HG02759 (cell line): ENCODE measurements around the gene TMEM232.

Experiments used
- ATAC-seq: cut with Tn5 transposase; IDR thresholded peaks from one replicate; pipeline ENCODE4 v1.9.1; 2021; ENCODE audit warnings: mild to moderate bottlenecking, moderate library complexity; ENCODE audit not compliant: unreplicated experiment

Gene TMEM232

DNA sequence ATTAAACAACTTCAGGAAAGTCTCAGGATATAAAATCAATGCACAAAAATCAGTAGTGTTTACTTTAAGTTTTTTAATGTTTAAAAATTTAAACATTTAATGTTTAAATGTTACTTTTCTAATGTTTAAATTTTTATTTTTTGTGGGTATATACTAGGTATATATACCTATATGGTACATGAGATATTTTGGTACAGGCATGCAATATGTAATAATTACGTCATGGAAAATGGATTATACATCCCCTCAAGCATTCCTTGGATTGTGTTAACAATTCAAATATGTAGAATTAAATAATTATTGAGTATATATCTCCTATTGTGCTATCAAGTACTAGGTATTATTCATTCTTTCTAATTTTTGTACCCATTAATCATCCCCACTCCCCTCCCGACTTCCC lies 291.3 kb downstream of the TMEM232 start:
- no peak for ATAC-seq

GRCh38 chr5:110431603-110432002 lies 294.9 kb downstream of the TMEM232 start:
- no peak for ATAC-seq

DNA sequence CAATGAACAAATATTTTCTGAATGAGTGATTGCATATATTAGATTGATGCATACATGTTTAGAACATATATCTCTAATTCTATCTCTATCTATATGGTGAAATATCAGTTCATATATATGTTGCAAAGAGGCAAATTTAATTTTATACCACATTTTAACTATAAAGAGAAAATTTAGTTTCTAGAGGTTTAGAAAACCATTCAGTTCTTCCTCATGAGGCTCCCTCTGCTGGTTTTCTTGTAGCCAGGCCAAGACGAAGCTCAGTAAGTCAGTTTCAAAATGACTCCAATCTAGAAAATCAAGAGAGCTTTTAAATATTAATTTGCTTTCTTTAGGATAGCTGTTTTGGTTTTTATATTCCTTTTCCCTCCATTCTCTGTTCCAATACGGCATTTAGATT lies 312.1 kb downstream of the TMEM232 start:
- ATAC-seq, result no peak

DNA sequence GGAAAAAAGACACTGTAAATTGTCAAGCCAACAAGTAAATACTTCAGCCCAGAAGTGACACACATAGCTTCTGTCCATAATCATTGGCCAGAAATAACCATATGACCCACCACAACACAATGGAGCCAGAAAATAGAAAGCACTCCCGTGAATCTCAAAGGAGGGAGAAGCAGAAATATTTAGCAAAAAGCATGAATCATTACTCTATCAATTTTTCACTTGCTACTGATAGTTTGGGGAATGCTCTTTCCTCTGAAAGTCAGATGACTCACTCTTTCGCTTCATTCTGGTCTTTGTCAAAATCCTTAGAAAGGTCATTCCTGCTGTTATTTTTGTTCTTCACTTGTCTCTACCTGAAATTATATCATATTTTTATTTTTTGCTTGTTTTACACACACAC lies 312.6 kb downstream of the TMEM232 start:
- no peak for ATAC-seq

DNA sequence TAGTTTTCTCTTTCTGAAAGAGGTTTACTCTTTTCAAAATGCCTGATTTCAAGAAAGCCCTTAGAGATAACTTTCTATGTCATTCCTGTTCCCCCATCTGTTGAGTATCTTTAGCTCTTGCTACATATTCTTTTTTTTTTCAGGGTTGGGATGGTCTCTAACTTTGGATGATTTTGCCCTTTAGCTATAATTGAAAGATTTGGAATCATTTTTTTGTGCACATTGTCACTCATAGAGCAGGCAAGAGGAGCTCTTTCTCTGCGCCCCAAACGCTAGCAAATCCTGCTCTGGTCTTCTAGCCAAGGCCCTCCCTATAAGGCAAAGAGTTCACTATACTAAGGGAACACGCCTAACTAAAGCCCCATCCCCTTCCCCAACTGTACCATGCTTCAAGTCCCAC lies 316.9 kb downstream of the TMEM232 start:
- ATAC-seq, result no peak

DNA sequence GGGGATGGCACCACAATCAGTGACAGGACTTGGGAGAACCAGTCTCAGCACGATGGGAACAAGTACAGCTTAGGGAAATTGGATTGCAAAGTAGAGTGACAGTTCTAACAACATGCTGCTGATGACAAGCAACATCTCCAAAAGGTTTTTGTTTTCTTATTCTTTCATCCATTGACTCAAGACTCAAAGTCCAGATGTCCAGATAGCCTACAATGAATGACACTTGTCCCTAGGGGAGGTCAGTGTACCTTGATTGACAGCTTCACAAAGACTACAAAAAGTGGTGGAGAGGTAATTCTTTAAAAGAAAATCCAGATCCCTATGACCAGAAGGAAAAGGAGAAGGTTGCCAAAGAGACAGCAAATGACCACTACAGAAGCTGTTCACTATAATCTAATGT lies 323.9 kb downstream of the TMEM232 start:
- ATAC-seq, result no peak

GRCh38 chr5:110401881-110402280 lies 324.6 kb downstream of the TMEM232 start:
- ATAC-seq, result no peak

DNA sequence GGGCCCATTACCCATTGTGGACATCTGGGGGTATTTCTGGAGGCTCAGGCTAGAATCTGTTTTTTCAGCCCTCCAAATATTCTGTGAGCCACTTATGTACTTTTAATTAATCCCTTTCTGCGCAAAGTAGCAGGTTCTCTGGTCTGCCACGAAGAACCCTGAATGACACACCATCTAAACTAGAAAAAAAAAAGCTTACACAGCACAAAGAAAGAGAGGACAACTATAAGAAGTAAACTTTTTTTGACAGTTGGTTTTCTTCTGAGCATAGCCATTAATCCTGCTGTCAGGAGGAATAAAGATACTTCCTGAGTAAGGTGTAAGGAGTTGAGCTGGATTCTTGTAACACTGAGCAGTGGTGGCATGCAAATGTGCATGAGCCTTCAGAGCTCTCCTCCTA lies 327.5 kb downstream of the TMEM232 start:
- no peak for ATAC-seq

GRCh38 chr5:110397281-110397680 lies 329.2 kb downstream of the TMEM232 start:
- ATAC-seq, result no peak

DNA sequence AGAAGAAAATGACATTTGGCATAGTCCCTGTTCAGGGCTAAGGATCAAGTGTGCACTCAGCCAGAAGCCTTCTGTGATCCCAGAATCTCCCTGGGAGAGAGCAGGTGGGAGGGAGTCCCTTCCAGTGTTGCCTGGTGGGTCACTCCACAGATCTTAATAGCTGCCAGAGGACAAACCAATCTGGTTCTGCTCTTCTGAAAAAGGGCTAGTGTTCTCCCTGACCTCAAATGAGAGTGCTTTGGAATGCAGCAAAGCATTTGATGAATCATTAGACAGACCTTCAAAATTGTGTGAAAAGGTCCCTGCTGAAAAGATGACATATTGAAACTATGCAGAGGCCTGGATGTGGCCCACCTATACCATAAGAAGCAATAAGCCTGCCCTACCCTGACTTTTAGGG lies 339.7 kb downstream of the TMEM232 start:
- no peak for ATAC-seq

DNA sequence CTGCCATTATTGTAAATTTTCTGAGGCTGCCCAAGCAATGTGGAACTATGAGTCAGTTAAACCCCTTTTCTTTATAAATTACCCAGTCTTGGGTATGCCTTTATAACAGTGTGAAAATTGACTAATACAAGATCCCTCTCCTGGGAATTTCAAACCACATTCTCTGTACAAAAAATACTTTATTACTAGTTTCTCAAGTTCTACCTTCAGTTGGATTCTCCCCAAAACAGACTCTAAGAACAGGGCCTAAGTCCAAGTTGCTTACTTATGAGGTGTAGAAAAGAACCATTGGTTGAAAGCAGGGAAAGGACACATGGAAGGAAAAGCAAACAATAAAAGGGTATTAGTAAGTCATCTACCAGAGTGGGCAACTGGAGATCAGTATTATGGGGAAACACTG lies 343.2 kb downstream of the TMEM232 start:
- ATAC-seq, result no peak

- ATAC-seq, result no peak
These were observed 348.5 kb downstream of the TMEM232 start for GRCh38 chr5:110377943-110378342.

DNA sequence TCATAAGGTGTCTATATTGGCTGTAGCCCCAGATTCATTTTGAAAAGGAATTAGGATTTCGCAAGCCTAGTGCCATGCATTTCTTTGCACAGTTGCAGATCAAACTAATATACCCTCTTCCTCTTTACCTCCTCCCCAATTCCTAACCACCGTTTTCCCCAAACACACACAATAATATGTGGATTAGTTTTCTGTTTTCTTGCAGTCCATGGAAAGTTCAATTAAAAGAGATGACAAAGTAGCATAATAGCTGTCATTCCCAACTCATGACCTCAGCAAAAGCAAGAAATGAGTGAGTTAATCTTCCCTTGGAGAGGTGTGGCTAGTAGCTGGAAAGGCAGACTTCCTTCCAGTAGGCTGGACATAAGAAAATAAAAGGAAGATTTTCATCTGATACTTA lies 349.1 kb downstream of the TMEM232 start:
- ATAC-seq, result no peak

DNA sequence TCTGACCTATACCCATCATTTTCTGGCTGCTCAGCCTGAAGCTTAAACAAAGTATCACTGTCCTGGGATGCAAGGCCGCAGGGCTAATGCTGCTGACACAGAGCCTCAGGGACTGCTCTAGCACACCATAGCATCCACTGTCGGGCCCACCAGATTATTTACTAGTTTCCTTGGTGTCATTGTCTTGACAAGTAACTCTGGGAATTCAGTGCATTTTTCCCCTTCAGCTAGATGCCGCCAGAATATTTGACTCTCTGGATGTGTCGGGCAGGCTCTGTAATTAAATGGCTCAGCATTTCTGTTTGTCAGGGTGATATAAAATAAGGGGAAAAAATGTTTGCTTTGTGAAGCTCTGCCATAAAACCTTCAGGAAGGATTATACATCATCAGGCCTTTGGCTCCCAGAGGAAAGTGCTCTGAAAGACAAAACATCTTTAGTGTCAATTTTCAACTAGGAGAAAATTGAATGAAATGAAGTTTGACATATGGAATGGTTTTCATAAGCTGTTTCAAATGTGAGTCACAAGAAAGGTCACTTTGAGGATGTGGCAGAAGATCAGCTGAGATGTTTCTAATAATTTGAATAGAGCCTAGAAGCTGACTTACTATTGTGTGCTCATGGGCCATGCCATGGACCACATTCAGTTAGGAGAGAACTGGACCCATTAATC lies 350.1 kb downstream of the TMEM232 start:
- ATAC-seq, result no peak

GRCh38 chr5:110371725-110372041 lies 354.8 kb downstream of the TMEM232 start:
- ATAC-seq, result peak; percentile 88

DNA sequence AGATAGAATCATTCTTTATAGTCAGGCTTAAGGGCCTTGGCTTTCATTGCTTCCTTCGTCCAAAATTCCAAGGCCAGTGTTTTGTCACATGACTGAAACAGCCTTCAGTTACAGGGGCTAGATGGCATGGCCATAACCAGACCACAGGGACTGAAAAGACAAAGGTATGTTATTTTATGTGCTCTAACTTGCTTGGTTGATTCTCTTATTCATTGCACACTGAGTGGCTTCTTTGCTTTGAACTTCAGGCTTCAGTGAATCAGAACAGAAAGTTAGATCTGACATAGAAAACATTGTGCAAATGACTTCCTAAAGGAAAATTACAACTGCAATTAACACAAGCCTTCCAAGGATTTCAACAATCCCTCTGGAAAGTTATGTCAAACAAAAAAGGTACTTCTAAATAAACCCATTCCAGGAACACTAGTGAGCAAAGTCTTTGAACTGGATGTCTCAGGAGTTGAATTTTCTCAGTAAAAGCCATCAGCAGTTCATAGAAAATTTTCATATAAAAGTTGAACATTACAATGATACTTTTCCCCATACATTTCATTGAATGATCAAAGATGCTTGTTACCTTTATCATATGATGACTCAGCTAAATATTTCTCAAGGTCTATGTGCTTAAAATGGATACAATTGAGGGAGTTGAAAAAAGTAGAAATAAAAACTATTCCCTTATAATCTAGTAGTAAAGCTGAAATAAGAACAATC lies 355.3 kb downstream of the TMEM232 start:
- ATAC-seq, result peak; percentile 72
